Activated CD4-positive, CD25-positive, alpha-beta regulatory T cell treated with anti-CD3 and anti-CD28 coated beads, Interleukin-2, amount 50 U/mL, for 72 hours (primary cell): ENCODE data around the gene RDM1.
"Not testable (repeated sequence)": the region's sequence is repeated elsewhere in the genome, so short reads cannot be mapped to it uniquely, and the experiment has no call there.

Source experiments
- DNase-seq: peaks from one replicate; pipeline ENCODE4 v3.0.0; 2021

Gene RDM1, protein sequence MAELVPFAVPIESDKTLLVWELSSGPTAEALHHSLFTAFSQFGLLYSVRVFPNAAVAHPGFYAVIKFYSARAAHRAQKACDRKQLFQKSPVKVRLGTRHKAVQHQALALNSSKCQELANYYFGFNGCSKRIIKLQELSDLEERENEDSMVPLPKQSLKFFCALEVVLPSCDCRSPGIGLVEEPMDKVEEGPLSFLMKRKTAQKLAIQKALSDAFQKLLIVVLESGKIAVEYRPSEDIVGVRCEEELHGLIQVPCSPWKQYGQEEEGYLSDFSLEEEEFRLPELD

DNA sequence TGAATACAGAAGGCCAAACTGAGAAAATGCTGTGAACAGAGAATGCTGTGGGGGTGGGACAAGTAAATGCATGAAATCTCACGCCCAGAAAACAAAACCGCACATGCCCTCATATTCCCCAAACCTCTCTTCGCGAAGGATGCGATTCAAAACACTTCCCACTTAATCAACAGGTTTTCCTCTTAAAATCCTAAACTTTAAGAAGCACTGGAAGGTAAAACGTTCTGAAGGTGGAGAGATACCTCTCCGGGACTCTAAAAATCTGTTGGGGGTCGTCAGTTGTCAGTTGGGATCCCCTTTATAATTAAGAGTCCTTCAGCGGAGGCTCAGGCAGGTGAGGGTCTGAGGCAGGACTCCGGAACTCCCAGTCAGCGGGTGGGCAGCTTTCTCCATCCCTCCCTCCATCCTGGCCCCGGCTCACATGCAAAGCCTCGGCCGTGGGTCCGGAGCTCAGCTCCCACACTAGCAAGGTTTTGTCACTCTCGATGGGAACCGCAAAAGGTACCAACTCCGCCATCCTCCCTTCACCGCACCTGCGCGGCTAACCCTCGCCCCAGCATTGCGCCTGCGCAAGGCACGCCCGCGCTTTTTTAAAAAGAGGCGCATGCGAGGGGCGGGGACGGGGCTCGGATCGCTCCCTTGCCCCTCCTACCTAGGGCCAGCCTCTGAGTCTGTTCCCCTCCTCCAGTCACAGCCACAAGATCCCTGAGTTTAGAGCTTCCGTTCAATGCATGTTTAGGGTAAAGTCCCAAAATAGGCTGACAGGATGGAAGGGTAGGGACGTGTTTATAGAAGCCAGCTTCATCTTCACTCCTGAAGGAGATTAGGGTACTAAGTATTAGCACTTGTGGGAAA, at the start of gene RDM1:
Gene RDM1 (minus strand): TSS at position 563 of the 855 bp plus-strand sequence. CDS start 46 bp downstream, at position 517.
- peak; percentile 81 for DNase-seq

DNA sequence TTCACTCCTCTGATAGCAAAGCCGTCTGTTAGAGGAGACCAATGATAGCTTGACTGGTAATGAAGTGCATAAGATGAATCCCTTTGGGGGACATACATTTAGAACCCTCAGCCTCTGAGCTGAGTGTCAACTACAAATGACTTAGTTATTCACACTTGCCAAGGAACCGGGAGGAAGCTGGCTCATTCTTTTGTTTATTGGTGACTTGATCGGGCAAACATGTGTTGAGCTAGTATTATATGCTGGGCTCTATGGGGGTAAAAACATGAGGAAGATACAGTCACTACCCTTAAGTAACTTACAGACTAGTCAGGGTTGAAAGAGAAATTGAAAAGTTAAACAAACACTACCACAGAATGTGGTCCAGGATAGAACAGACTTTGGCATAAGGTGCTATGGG, 47.8 kb upstream of the RDM1 start:
- DNase-seq = no peak

GRCh38 chr17:35977509-35977908, 46.9 kb upstream of the RDM1 start:
- no peak for DNase-seq

GRCh38 chr17:35973333-35974260, 43.0 kb upstream of the RDM1 start:
- no peak for DNase-seq

GRCh38 chr17:35972945-35973332, 42.4 kb upstream of the RDM1 start:
- no peak for DNase-seq

GRCh38 chr17:35972535-35972934, 42.0 kb upstream of the RDM1 start:
- no peak for DNase-seq

DNA sequence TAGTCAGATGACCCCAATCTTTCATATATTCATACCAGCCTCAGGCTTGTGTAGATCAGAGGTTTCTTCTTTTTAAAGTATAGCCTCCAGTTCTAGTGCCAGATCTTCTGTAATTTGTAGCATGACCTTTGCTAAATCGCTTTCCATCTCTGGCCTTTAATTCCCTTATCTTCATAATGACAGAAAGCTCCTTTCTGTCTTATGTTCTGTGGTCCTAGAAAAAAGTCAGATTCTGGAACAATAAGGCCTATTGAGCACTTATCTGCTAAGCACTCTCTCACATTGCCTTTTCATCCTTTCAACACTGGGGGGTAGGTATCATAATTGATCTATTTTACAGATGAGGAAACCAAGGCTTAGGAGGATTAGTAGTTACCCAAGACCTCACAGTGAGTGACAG, 41.5 kb upstream of the RDM1 start:
- DNase-seq = no peak

GRCh38 chr17:35969558-35970380, 39.2 kb upstream of the RDM1 start:
- DNase-seq = peak; percentile 65

DNA sequence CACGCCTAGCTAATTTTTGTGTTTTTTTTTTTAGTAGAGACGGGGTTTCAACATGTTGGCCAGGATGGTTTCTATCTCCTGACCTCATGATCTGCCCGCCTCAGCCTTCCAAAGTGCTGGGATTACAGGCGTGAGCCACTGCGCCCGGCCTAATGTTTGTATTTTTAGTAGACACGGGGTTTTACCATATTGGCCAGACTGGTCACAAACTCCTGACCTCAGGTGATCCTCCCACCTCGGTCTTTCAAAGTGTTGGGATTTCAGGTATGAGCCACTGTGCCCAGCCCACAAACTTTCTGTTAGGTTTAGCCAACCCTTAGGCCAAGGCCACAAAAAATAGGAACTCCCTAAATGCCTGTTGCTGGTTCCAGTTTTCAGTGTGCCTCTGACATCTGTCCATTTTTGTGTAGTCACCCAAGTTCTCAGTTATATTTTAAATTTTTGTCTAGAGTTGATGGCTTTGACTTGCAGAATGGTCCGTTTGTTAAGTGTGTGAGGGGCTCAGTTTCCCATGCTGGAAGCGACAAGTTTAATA, 38.0 kb upstream of the RDM1 start:
- DNase-seq = no peak

- DNase-seq = no peak
These were observed 34.7 kb upstream of the RDM1 start for GRCh38 chr17:35965272-35965671.

DNA sequence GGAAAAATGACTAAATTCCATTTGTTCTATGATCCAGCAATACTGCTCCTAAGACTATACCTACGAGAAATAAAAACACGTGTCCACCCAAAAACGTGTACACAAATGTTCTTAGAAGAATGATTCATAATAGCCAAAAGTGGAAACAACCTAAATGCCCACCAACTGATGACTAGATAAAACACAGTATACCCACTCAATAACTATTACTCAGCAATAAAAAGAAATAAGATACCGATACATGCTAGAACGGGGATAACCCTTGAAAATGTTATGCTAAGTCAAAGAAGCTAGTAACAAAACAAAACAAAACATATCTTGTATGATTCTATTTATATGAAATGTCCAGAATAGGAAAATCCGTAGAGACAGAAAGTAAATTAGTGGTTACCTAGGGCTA, 33.1 kb upstream of the RDM1 start:
- DNase-seq = no peak

DNA sequence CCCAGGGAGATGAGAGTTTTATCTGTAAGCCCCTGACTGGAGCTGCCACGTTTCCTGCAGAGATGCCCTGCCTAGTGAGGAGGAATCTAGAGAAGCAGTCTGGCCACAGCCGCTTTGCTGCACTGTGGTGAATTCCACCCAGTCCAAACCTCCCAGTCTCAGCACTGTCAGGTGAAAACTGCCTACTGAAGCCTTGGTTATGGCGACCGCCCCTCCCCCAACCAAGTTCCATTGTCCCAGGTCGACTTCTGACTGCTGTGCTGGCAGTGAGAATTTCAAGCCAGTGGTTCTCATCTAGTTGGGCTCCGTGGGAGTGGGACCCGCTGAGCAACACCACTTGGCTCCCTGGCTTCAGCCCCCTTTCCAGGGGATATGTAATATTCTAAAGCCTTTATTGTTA, 23.1 kb upstream of the RDM1 start:
- DNase-seq = no peak

- DNase-seq = no peak
These were observed 18.8 kb upstream of the RDM1 start for GRCh38 chr17:35949401-35949800.

GRCh38 chr17:35948092-35948491, 17.5 kb upstream of the RDM1 start:
- no peak for DNase-seq

GRCh38 chr17:35947156-35947585, 16.6 kb upstream of the RDM1 start:
- DNase-seq = peak; percentile 36

- DNase-seq = no peak
These were observed 13.6 kb upstream of the RDM1 start for GRCh38 chr17:35944151-35944550.

GRCh38 chr17:35943537-35943936, 13.0 kb upstream of the RDM1 start, which contains the start of gene LYZL6:
Gene LYZL6, minus strand, starts transcription at chr17:35943713. Its CDS starts 4,357 bp downstream, at chr17:35939356.
- no peak for DNase-seq

- DNase-seq = no peak
These were observed 12.1 kb upstream of the RDM1 start for GRCh38 chr17:35942588-35943186.

GRCh38 chr17:35938492-35938891, 7.9 kb upstream of the RDM1 start:
- not testable (repeated sequence) for DNase-seq

DNA sequence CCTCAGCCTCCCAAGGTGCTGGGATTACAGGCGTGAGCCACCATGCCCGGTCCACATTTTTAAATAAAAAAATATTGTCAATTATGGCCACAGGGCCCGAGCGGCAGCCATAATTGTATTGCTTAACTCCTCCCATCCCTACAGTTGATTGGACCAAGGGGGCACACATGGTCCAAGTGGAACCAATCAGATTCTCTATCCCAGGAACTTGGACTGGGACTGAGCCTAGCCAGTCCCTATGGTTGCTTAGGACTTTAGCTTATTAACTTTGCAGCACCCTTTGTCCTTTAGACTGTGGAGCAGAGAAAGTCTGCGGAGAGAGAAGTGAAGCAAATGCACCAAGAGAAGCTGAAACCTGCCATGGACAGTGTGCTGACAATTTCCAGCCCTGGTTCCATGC, 5.5 kb upstream of the RDM1 start:
- DNase-seq = no peak

GRCh38 chr17:35934760-35935159, 4.2 kb upstream of the RDM1 start:
- no peak for DNase-seq
